ENCODE results near the gene LYPD6B.

DNA sequence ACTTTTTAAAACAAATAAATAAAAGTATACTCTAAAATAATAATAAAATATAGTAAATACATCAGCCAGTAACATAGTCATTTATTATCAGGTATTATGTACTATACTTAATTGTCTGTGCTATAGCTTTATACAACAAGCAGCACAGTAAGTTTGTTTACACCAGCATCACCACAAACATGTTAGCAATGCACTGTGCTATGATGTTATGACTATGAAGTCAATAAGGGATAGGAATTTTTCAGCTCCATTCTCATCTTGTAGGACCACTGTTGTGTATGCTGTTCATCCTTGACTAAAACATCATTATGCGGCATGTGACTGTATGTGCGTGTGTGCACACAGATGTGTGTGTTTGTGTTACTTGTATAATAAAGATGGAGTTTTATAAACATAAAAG, 137.5 kb downstream of the LYPD6B start:
- TF ChIP-seq CTCF (conservative IDR thresholded peaks at IDR 0.05) (no peak), ZFX (IDR thresholded peaks at IDR 0.05) (no peak)

All from C4-2B (cell line).